ENCODE data around the gene CYP4F2. TPM values are rescaled to one million over a fixed set of nuclear protein-coding genes. Genes with fewer than 3 reads are reported as not detected.
A peak's percentile ranks its signal among the peaks of the same experiment; 100 is the strongest.

Gene CYP4F2
- total and polyA plus RNA-seq, 9 of the 15 experiments (the other 6 are each of a cell fraction or from before 2014, with no cell fraction given): 0.10 to 0.56 (median 0.32) TPM; not detected in 2

GRCh38 chr19:15836330-15837220 is 61.3 kb downstream of the CYP4F2 start (continued):
- TF ChIP-seq TRIM28 (IDR thresholded peaks at IDR 0.05) (no peak), NRF1 (conservative IDR thresholded peaks at IDR 0.05 in 1 of 2, IDR thresholded peaks at IDR 0.05 in 1 of 2) (peak; percentile 89 to 91), PRDM10 (IDR thresholded peaks at IDR 0.05; ENCODE audit: partially characterized antibody) (peak; percentile 98), RBM17 (IDR thresholded peaks at IDR 0.05; ENCODE audit: borderline replicate concordance, low read depth, low read length) (no peak), POU5F1 (IDR thresholded peaks at IDR 0.05; ENCODE audit: borderline replicate concordance, low read depth, low read length, partially characterized antibody) (peak; percentile 26), BRF1 (IDR thresholded peaks at IDR 0.05; ENCODE audit: borderline replicate concordance, extremely low read depth, insufficient read length) (no peak), ZNF699 (CRISPR knock-in tag; IDR thresholded peaks at IDR 0.05; ENCODE audit: insufficient replicate concordance) (no peak), HDAC2 (IDR thresholded peaks at IDR 0.05) (0 out of 2 replicates have a peak, but pooled peaks have one; percentile 58), SRSF7 (optimal IDR thresholded peaks at IDR 0.05; ENCODE audit: low read depth, low read length) (no peak), ZNF778 (CRISPR knock-in tag; IDR thresholded peaks at IDR 0.05) (no peak), TRIM24 (IDR thresholded peaks at IDR 0.05) (peak in 1 of 2 experiments; percentile 88; a peak in 2 of 4 replicates), CBFB (CRISPR knock-in tag; IDR thresholded peaks at IDR 0.05) (no peak), POLR2B (IDR thresholded peaks at IDR 0.05; ENCODE audit: low read depth, partially characterized antibody) (peak; percentile 65), THRA (IDR thresholded peaks at IDR 0.05) (no peak), RBM15 (IDR thresholded peaks at IDR 0.05; ENCODE audit: insufficient read depth, low read length) (no peak), XRCC4 (IDR thresholded peaks at IDR 0.05; ENCODE audit: extremely low read depth, insufficient read depth, insufficient read length) (no peak), TOE1 (IDR thresholded peaks at IDR 0.05; ENCODE audit: borderline replicate concordance) (peak; percentile 73; the same call in 1 of the 2 replicates), TOE1 (CRISPR knock-in tag; IDR thresholded peaks at IDR 0.05; ENCODE audit: borderline replicate concordance, low read depth) (no peak), EGR1 (conservative IDR thresholded peaks at IDR 0.05) (peak; percentile 72), PHF21A (IDR thresholded peaks at IDR 0.05; ENCODE audit: borderline replicate concordance, low read depth) (peak; percentile 69), ZBTB1 (CRISPR knock-in tag; IDR thresholded peaks at IDR 0.05; ENCODE audit: borderline replicate concordance, low read depth) (no peak), PKNOX1 (IDR thresholded peaks at IDR 0.05) (peak; percentile 93), TBL1XR1 (IDR thresholded peaks at IDR 0.05; ENCODE audit: low read length in 2 of 2) (peak in 1 of 2 experiments; percentile 21; a peak in 1 of 4 replicates)

Data from K562 (cell line).